ENCODE results near the gene SLC38A9. TPM values are rescaled to one million over a fixed set of nuclear protein-coding genes. Genes with fewer than 3 reads are reported as not detected.
A peak's percentile ranks its signal among the peaks of the same experiment; 100 is the strongest.

The SLC38A9 gene
- total and polyA plus RNA-seq, 9 of the 15 experiments (the other 6 are each of a cell fraction or from before 2014, with no cell fraction given): 14.0 to 34.5 (median 20.7) TPM

DNA sequence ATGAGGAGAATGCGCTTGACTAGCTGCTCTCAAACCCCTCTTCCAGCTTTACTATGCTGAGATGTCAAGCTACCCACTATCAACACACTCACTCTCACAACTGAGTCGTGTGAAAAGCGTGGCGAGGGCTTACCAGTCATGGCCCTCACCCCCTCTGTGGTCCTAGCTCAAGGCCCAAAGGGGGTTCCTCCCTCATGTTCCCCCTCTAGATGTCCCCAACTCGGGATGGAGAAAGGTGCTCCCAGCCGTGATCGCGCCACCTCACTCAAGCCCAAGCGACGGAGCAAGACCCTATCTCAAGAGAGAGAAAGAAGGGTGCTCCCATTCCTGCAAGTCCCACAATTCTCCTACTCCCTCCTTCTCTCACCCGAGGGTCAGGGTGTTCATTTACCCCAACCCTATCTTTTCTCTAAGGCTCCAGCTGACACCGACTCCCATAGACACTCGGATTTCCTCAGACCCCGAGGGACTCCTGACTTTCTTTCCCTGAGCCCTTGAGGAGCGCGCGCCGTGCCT is 559 bp downstream of the SLC38A9 start:
- Histone ChIP-seq H3K79me2 (ENCODE audit: control insufficient read depth, insufficient read depth, low read length) (peaks cover 10% of the 10 kb centered on the region), H3K4me1 (replicated peaks in 1 of 2; ENCODE audit: control insufficient read depth in 2 of 2, insufficient read depth in 2 of 2, low read length in 2 of 2) (peaks cover 0 to 11% of the 10 kb centered on the region in 2 experiments; a peak in 4 of 5 replicates), H3K27ac (ENCODE audit: extremely low read depth, low read depth, low read length) (peak overlapping the region; percentile 65), H3K4me3 (peak overlapping the region; percentile 90), H4K20me1 (replicated peaks; ENCODE audit: control insufficient read depth, insufficient read depth, low read length) (no peaks in the 10 kb centered on the region), H2AFZ (ENCODE audit: low read depth, low read length) (peak overlapping the region; percentile 95), H3K4me2 (ENCODE audit: insufficient read depth, low read length) (peak overlapping the region; percentile 97), H3K36me3 (ENCODE audit: control insufficient read depth, insufficient read depth, low read length) (no peaks in the 10 kb centered on the region), H3K9ac (ENCODE audit: insufficient read depth in 1 of 2, low read depth in 2 of 2, low read length in 2 of 2) (peak overlapping the region; percentile 81 to 99), H3K9me1 (ENCODE audit: control insufficient read depth, insufficient read depth, low read length) (no peaks in the 10 kb centered on the region), H3K27me3 (ENCODE audit: control insufficient read depth in 2 of 2, insufficient read depth in 2 of 2, low read length in 2 of 2) (no peaks in the 10 kb centered on the region), H3K9me3 (replicated peaks; ENCODE audit: control insufficient read depth, insufficient read depth, low read depth, low read length) (no peaks in the 10 kb centered on the region)
- TF ChIP-seq SMARCA4 (IDR thresholded peaks at IDR 0.05): peak; percentile 26; the same call in 1 of the 2 replicates
- no peak for TF ChIP-seq NFIC (IDR thresholded peaks at IDR 0.05)
- 0 out of 2 replicates have a peak, but pooled peaks have one; percentile 58 for TF ChIP-seq ZNF263 (CRISPR knock-in tag; IDR thresholded peaks at IDR 0.05; ENCODE audit: borderline replicate concordance)
- DNase-seq (ENCODE audit: extremely low read depth in 1 of 4, low spot score in 3 of 4) (peak in 1 of 4 experiments; percentile 17), FAIRE-seq (no peak), ATAC-seq (peak; percentile 5)
- intact Hi-C loops (cut with micrococcal nuclease): no loop called here
- ChIA-PET CTCF (ENCODE audit: low intra/inter-chr PET ratio) (no interaction called here), POLR2A (interaction anchor here (0.6 to 0.9 kb wide), 2 partner anchors 20 to 133 kb away, joined by 3 to 6 read pairs; no protein-coding TSS in a partner anchor)
- TSS peak; percentile 61 for BruUV-seq (replicated peaks)
- 3% methylated on average over 15 of the region's 18 CpGs for WGBS (ENCODE audit: insufficient coverage, low coverage, missing lambda C conversion rate)
- in situ Hi-C loops (cut with MboI): no loop called here

DNA sequence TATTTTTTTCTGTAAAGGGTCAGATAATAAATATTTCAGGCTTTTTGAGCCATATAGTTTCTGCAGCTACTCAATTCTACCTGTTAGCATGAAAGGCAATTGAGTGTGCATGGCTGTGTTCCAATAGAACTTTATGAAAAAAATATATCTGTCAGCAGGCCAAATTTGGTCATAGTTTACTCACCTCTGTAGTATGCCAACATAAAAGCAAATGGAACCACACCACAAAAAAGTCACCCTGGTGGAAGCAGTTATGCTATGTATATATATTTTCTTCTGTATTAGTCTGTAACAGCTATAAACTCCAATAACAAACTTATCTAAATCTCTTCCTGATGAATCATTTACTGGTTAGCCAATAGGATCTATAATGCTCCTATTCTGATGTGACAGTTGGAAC is 3.4 kb downstream of the SLC38A9 start:
- TF ChIP-seq ZKSCAN8 (CRISPR knock-in tag; IDR thresholded peaks at IDR 0.05) (no peak), RNF2 (IDR thresholded peaks at IDR 0.05) (no peak)
- TF ChIP-seq, protein P1, sequence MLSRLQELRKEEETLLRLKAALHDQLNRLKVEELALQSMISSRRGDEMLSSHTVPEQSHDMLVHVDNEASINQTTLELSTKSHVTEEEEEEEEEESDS (CRISPR knock-in tag; IDR thresholded peaks at IDR 0.05): no peak
- no peak for ATAC-seq
- Histone ChIP-seq H4K20me1 (replicated peaks; ENCODE audit: control insufficient read depth, insufficient read depth, low read length) (no peaks in the 10 kb centered on the region), H3K27ac (ENCODE audit: extremely low read depth, low read depth, low read length) (no peak overlapping the region), H3K9me1 (ENCODE audit: control insufficient read depth, insufficient read depth, low read length) (no peaks in the 10 kb centered on the region), H2AFZ (ENCODE audit: low read depth, low read length) (no peak overlapping the region), H3K4me3 (no peak overlapping the region), H3K27me3 (ENCODE audit: control insufficient read depth in 2 of 2, insufficient read depth in 2 of 2, low read length in 2 of 2) (no peaks in the 10 kb centered on the region), H3K4me1 (replicated peaks in 1 of 2; ENCODE audit: control insufficient read depth in 2 of 2, insufficient read depth in 2 of 2, low read length in 2 of 2) (peaks cover 0 to 11% of the 10 kb centered on the region in 2 experiments; a peak in 4 of 5 replicates), H3K79me2 (ENCODE audit: control insufficient read depth, insufficient read depth, low read length) (peaks cover 10% of the 10 kb centered on the region), H3K9me3 (replicated peaks; ENCODE audit: control insufficient read depth, insufficient read depth, low read depth, low read length) (no peaks in the 10 kb centered on the region), H3K9ac (ENCODE audit: insufficient read depth in 1 of 2, low read depth in 2 of 2, low read length in 2 of 2) (no peak overlapping the region), H3K4me2 (ENCODE audit: insufficient read depth, low read length) (no peak overlapping the region), H3K36me3 (ENCODE audit: control insufficient read depth, insufficient read depth, low read length) (no peaks in the 10 kb centered on the region)
- CTCF ChIA-PET (ENCODE audit: low intra/inter-chr PET ratio): no interaction called here
- no peak for DNase-seq (ENCODE audit: extremely low read depth in 1 of 4, low spot score in 3 of 4)
- no peak for FAIRE-seq
- in situ Hi-C loops (cut with MboI) (no loop called here), intact Hi-C loops (cut with micrococcal nuclease) (no loop called here)
- BruUV-seq (replicated peaks): no TSS peak
- POLR2A ChIA-PET: no interaction called here
